Activated CD8-positive, alpha-beta memory T cell treated with anti-CD3 and anti-CD28 coated beads, Interleukin-2, amount 50 U/mL, for 1 hour (primary cell): Measurements from ENCODE around the gene CARS1.
"Not testable (repeated sequence)": the region's sequence is repeated elsewhere in the genome, so short reads cannot be mapped to it uniquely, and the experiment has no call there.

Source experiments
- DNase-seq: peaks from one replicate; pipeline ENCODE4 v3.0.0-alpha.2; 2020; ENCODE audit errors: extremely low read depth

Gene CARS1

DNA sequence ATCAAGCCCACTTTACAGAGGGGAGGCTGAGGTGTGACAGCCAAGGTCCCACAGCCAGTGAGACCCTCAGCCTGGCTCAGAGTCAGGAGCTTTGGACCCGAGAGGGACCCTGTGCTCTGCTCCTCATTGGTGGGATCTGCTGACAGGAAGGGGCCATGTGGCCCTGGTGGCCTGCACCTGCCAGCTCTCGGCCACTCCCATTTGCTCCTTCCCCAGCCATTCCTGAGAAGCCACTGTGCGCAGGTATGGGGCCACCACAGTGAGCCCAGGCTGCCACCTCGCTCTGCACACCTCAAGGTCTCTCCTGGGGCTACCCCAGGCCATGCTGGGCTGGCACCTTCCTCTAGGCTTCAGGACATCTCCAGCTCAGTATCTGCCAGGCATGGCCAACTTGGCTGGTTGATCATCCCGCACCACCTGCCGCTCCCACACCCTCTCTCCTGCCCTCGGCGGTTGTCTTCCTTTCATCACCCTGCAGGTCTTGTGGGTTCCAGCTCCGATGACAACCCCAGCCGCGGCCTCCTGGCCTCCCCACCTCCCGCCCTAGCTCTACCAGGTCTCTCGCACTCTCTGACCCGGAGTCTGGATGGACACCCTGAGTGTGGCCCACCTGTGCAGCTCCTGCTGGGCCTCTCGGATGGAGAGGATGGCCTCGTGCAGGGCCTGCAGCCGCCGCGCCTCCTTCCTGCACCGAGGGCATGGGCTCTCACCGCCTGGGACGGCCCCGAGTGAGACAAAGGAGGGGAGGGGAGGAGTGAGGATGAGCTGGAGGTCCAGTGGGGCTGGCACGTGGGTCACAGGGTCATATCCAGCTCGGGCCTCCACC, 32.2 kb upstream of the CARS1 start:
- no peak for DNase-seq

DNA sequence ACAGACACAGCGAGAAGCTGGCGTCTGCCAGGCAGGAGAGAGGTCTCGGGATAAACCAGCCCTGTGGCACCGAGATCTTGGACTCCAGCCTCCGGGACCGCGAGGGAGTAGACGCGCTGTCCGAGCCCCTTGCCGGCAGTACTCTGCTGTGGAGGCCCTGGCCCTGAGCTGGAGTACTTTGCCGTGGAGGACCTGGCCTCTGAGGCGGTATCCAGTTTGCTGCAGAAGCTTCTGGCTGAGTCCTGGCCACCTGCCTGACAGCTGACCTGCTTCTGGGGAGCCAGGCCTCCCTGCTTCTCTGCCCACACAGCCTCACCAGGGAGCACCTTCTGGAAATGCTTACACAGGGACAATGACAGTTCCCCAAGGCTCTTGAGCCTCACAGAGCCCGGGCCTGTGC, 31.6 kb upstream of the CARS1 start:
- no peak for DNase-seq

DNA sequence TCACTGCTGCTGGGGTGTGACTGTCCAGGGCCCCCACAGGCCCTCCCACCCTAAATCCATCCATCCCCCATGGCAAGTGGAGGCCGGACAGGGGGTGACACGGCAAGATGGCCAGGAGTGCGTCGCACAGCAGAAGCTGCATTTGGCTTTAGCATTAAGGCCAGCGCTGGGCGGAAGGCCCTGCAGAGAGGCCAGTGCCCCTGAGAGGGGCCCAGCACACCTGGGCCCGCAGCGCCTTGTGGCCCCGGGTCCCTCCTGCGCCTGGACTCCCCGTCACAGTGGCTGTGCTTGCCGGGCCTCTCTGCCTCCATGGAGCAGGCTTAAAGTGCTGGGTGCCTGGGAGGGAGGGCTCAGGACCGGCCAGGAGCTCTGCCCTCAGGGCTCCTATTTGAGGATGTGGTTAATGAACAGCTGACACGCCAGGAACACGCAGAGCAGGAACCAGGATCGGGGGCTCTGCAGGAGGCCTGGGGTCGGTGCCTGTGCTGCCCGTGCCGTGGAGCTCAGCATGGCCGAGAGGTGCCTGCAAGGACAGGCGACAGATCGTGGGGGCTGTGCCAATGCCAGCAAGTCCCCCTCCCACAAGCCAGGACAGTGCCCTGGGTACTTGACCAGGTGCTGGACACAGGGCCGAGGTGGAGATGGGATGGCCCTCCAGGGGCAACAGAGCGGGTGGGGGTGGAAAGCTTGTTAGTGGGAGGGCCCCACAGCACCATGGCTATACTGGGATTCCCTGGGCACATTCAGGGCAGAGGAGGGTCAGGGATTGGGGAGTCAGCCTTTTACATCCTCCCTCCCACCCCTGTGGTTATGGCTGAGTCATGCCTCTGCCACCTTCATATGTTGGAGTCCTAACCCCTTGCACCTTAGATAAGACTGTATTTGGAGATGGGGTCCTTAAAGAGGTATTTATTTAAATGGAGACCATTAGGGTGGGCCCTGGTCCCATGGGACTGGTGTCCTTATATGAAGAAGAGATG, 30.9 kb upstream of the CARS1 start:
- DNase-seq: no peak

DNA sequence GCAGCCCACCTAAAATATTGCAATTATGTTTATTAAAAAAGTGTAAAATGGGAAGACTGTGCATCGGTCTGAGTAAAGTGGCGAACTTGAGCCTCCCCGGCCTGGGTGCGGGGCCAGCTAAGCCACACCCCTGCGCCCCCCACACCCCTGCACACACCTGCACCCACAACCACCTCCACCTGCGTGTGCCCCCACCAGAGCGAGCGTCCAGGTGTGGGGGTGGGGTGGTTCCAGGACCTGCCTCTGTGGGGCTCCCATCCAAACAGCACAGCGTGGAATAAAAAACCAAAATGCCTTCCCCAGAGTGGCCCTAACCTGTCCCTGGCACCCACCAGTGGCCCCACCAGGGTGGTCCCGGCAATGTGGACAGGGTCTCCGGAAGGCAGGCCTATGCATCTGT, 30.1 kb upstream of the CARS1 start:
- DNase-seq: no peak

DNA sequence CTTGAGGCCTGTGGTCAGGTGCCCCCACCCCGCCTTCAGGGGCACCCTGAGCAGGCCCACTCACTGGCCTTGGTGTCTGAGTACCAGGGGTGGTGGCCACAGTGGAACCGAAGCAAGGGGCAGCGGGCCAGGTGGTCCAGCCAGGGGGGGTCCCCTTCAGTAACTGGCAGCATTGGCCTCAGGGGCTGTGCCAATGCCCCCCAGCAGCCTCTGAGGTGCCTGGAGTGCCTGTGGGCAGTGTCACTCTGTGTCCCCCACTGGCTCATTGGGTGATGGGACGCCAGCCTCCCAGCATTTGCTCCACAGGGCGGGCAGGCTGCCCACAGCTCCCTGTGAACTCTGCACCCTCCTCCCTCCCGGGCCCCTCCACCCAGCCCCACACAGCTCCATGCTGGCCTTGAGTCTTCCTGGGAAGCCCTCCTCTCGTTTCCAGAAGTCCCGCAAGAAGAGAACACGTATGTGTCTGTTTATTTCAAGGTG, 29.5 kb upstream of the CARS1 start:
- no peak for DNase-seq

DNA sequence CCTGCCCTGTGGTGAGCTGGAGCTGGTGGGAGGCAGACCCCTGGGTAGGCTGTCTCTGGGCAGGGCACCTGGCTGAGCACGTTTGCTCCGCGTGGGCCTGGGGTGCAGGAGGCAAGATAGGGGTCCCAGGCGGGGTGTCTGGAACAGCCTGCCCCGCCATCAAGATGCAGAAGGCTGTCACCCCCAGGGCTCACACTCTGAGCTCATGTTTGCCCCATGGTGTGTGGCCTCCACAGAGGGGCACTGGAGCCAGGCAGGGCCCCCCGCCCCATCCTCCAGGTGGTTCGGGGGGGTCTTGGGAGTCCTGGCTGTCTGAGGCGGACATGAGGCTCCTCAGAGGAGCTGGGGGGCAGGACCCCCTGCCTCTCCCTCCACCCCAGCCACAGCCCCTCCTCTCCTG, 28.9 kb upstream of the CARS1 start:
- no peak for DNase-seq

DNA sequence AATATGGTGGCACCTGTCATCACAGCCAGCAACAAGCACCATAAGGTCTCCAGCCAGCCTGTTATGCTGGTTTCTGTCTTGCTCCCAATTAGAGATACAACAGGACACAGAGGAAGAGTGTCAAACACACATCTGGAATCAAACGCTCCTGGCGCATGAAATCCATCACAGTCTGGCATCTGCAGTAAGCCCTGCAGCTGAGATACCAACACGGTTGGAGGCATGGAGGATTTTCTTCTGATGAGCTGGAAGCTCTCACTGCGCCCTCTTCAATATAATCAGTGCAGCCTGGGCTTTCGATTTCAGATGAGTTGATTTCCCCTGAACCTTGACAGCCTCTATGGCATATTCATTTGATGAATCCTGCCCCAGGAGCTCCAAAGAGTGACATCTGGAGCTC, 27.8 kb upstream of the CARS1 start:
- DNase-seq: no peak

DNA sequence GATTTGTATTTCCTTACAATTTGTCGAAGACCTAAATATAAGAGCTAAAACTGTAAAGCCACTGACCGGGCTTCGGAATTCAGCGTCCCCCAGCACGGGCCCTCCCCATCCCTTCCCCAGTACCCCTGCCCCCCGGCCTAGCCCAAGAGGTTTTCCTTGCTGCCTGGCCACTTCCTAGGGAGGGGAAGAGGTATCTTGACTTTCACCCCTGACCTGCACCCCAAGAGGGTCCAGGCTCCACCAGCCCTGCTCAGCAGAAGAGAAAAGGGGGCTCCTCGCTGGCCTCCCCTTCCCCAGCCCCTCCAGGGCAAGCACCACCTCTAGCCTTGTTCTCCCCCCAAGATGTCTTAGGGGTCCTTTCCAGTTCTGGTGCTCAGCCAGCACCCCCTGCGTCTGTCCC, 26.1 kb upstream of the CARS1 start:
- DNase-seq: no peak

DNA sequence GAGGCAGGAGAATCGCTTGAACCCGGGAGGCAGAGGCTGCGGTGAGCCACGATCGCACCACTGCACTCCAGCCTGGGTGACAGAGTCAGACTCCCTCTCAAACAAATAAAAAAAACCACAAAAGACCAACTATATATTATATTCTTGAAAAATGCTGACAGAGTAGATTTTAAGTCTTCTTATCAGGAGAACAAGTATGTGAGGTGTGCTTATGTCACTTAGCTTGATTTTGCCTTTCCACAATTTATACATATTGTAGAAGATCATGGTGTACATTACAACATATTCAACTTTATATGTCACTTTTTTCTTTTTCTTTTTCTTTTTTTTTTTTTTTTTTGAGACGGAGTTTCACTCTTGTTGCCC, 24.1 kb upstream of the CARS1 start:
- no peak for DNase-seq

DNA sequence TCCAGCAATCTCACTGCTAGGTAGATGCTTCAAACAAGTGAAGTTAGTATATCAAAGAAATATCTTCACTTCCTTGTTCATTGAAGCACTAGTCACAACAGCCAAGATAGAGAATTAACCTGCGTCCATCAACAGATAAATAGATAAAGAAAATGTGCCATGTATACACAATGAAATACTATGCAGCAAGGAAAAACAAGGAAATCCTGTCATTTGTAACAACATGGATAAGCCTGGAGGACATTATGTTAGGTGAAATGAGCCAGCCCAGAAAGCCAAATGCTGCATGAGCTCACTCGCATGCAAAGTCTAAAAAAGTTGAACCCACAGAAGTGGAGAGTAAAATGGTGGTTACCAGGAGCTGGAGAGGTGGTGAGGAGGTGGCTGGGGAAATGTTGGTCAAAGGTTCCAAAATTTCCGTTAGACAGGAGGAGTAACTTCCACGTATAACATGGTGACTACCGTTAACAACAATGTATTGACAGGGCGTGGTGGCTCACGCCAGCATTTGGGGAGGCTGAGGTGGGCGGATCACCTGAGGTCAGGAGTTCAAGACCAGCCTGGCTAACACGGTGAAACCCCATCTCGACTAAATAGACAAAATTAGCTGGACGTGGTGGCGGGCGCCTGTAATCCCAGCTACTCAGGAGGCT, 23.6 kb upstream of the CARS1 start:
- DNase-seq: no peak

DNA sequence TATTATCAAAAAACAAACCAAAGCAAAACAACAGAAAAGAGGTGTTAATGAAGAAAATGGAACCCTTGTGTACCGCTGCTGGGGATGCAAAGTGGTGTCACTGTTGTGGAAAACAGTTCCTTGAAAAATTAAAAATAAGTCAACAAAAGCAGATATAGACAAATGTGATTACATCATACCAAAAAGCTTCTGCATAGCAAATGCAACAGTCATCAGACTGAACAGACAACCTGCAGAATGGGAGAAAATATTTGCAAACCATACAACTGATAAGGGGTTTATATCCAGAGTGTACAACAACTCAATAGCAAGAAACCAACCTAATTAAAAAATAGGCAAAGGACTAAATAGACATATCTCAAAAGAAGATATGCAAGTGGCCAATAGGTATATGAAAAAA, 22.9 kb upstream of the CARS1 start:
- DNase-seq: no peak

DNA sequence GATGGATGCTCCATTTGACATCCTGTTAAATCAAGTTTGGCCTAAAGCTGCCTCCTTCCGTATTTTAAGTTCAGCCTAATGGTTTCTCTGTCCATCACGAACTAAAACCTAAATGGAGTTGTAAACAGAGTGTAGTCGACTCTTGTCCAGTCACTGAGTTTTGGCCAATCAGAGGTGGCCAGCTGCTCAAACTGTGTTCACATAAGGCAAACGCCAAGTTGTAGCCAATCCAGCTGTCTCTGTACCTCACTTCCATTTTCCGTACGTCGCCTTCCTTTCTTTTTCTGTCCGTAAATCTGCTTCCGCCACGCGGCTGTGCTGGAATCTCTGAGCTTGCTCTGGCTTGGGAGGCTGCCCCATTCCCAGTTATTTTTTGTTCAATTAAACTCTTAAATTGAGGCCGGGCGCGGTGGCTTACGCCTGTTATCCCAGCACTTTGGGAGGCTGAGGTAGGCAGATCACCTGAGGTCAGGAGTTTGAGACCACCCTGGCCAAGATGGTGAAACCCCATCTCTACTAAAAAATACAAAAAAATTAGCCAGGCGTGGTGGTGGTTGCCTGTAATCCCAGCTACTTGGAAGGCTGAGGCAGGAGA, 20.7 kb upstream of the CARS1 start:
- no peak for DNase-seq

DNA sequence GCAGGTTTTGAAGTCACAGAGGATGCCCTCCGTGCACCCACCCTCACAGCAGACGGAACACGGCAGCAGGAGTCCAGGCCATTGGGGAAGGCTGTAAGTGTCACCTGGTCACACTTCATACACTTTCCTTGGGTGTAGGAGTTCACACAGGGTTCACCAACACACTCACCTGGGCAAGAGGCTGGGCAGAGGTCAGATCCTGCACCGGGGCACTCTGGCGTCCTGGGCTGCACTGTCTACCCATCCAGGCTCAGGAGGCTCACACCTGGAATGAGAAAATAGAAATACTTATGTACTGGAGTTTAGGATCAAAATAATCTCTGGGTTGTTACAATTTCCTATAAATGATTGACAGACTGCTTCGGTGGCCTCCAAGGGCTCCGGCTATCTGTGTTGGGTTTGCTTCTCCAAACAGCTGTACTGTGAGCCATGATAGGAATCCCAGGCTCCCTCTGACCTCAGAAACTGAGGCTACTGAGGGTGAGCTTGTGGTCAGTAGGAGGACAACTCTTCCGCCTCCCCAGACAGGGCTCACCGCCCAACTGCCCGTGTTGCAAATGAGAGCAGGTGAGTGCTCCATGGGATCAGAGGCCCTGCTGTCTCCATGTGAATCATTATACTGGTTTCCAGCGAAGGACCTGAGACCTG, 20.1 kb upstream of the CARS1 start:
- DNase-seq: no peak

DNA sequence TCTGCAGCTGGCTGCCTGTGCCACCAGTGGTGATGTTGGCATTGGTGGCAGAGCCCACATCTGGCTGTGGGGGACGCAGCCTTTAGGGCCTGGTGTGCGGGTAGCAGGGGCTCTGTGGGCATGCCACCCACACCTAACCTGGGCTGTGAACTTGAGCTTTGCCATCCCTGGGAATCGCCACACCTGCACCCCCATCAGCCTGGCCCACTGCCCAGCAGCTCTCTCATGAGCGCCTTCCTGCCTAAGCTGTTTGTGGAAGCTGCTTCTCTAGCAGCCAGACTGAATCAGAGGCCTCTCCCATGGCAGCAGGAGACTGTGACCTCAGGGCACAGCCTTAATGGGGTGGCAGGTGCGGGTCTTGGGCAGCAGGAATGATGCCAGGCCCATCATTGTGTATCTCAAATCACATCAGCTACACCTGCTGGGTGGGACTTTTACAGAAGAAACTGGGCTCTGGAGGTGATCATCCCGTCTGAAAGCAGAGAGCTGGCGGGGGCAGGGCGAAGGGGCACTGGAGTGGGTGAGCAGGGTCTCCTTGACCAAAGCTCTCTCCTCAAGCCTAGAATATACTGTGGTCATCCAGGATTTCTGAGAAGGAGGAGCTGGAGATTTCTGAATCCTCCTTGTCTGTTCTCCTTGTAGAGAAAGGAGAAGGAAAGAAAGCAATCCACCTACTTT, 17.8 kb upstream of the CARS1 start:
- DNase-seq: no peak

DNA sequence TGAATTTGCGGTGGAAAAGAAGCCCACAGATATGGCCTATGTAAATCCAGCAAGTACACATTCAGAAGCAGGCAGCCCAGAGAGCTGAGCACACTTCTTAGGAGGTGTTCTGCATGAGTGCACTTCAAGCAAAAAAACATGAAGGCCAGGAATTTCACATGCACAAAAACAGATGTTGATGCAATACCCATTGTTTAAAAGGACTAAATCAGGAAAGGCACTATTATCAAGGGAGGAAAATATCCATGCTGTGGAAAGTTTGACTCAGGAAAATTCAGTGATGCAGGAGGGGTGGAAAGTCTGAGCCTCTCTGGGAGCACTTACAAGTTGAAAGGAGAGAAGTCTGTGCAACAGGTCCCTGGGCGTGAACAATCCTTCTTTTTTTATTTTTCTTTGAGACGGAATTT, 15.8 kb upstream of the CARS1 start:
- no peak for DNase-seq

DNA sequence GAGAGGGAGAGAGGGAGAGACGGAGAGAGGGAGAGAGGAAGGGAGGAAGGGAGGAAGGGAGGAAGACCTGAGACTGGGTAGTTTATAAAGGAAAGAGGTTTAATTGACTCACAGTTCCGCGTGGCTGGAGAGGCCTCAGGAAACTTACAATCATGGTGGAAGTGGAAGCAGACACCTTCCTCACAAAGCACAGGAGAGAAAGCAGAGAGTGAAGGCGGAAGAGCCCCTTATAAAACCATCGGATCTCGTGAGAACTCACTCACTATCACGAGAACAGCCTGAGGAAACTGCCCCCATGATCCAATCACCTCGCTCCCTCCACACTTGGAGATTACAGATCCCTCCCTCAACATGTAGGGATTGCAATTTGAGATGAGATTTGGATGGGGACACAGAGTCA, 12.2 kb upstream of the CARS1 start:
- DNase-seq: no peak

DNA sequence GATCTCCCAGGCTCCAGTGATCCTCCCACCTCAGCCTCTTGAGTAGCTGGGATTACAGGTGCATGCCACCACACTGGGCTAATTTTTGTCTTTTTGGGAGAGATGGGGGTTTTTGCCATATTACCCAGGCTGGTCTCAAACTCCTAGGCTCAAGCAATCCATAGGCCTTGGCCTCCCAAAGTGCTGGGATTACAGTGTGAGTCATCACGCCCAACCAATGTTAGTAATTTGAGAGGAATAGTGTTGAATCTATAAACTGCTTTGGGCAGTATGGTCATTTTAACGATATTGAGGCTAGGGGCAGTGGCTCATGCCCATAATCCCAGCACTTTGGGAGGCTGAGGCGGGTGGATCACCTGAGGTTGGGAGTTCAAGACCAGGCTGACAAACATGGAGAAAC, 9.1 kb upstream of the CARS1 start:
- DNase-seq: not testable (repeated sequence)

DNA sequence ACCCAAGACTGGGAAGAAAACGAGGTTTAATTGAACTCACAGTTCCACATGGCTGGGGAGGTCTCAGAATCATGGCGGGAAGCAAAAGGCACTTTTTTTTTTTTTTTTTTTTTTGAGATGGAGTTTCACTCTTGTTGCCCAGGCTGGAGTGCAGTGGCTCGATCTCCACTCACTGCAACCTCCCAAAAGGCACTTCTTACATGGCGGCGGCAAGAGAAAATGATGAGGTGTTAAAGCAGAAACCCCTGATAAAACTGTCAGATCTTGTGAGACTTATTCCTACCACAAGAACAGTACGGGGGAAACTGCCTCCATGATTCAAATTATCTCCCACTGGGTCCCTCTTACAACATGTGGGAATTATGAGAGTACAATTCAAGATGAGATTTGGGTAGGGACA, 7.5 kb upstream of the CARS1 start:
- not testable (repeated sequence) for DNase-seq

DNA sequence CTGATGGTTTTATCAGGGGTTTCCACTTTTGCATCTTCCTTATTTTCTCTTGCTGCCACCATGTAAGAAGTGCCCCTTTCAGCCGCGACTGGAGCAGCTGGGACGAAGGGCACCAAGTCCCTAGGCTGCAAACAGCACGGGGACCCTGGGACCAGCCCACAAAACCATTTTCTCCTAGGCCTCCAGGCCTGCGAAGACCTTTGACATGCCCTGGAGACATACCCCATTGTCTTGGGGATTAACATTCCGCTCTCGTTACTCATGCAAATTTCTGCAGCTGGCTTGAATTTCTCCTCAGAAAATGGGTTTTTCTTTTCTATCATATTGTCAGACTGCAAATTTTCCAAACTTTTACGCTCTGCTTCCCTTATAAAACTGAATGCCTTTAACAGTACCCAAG, 6.7 kb upstream of the CARS1 start:
- not testable (repeated sequence) for DNase-seq

DNA sequence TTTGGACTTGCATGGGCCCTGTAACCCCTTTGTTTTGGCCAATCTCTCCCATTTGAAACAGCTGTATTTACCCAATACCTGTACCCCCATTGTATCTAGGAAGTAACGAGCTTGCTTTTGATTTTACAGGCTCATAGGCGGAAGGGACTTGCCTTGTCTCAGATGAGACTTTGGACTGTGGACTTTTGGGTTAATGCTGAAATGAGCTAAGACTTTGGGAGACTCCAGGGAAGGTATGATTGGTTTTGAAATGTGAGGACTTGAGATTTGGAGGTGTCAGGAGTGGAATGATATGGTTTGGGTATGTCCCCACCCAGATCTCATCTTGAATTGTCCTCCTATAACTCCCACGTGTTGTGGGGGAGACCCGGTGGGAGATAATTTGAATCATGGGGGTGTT, 6.2 kb upstream of the CARS1 start:
- not testable (repeated sequence) for DNase-seq
